ENCODE results near the gene ADAMTS15.
"Not testable (repeated sequence)": the region's sequence is repeated elsewhere in the genome, so short reads cannot be mapped to it uniquely, and the experiment has no call there.

Gene ADAMTS15

DNA sequence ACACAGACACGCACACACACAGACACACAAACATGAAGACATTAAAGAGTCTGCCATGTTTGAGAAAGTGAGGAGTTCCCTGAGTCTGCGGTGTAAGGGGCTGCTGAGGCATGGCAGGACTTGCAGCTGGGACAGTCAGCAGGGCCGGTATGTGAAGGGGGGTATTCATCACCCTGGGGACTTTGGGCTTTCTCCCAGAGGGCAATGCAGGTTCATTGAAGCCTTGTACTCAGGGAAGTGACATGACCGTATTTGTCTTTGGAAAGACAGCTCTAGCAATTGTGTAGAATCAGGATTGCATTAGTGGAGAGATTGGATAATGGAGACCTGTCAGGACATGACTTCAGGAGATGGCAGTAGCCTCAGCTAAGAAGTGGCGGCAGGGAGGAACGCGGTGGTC, 10.6 kb upstream of the ADAMTS15 start:
- no peak for DNase-seq

DNA sequence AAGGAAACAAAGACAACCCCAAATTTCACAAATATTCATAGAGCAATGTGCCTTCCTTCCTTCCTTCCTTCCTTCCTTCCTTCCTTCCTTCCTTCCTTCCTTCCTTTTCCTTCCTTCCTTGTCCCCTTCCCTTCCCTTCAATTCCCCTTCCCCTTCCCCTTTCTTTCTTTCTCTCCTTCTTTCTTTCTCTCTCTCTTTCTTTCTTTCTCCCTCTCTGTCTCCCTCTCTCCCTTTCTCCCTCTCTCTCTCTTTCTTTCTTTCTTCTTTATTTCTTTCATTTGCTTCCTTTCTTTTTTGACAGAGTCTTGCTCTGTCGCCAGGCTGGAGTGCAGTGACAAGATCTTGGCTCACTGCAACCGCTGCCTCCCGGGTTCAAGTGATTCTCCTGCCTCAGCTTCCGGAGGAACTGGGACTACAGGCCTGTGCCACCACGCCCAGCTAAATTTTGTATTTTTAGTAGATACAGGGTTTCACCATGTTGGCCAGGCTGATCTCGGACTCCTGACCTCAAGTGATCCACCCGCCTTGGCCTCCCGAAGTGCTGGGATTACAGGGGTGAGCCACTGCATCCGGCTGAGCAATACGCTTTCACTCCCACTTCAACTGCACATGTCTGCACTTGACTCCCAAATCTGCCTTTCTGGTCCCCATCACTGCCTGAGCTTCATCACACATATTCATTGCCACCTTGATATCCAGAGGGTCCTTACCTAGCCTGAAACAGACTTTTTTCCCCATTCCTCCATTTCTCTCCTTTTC, 9.9 kb upstream of the ADAMTS15 start:
- not testable (repeated sequence) for DNase-seq

DNA sequence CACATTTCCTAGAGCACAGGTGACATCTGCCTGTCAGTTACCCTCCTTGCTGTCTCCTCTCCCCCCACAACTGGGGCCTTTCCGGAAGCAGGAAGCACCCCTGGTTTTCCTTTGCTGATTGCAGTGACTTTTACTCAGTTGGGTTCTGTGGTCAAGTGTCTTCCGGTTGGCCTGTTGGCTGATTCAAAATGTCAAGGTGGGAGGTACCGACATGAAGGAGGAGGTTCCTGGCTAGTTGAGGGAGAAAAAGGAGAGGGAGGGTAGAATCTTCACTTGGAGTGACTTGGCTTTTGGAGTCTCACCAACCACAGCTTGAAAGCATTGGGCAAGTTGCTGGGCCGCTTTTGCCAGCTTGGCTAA, 9.3 kb upstream of the ADAMTS15 start:
- DNase-seq: peak in 1 of 2 donors; percentile 23

- DNase-seq: no peak
These were observed 8.6 kb upstream of the ADAMTS15 start for GRCh38 chr11:130439876-130440275.

GRCh38 chr11:130441719-130442118, 6.7 kb upstream of the ADAMTS15 start:
- no peak for DNase-seq

DNA sequence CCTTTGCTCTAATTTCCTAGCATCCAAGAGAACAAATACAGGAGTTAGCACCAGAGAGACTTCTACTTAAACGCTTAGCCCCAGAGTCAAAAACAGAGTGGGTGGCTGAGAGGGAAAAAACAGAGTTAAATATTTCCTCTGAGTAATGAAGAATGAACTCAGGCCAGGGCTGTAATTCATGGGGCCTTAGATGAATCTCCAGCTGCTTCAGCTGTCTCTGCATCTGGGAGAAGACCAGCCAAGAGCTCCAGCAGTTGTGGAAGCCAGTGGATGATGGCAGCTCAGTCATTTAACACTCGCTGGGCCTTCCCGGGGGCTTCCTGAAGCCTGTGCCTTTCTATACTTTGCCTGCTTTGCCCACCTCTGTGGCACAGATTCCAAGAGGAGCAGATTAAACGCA, 5.7 kb upstream of the ADAMTS15 start:
- no peak for DNase-seq

GRCh38 chr11:130445788-130446187, 2.7 kb upstream of the ADAMTS15 start:
- no peak for DNase-seq

GRCh38 chr11:130448039-130448415, 418 bp upstream of the ADAMTS15 start:
- DNase-seq: no peak

DNA sequence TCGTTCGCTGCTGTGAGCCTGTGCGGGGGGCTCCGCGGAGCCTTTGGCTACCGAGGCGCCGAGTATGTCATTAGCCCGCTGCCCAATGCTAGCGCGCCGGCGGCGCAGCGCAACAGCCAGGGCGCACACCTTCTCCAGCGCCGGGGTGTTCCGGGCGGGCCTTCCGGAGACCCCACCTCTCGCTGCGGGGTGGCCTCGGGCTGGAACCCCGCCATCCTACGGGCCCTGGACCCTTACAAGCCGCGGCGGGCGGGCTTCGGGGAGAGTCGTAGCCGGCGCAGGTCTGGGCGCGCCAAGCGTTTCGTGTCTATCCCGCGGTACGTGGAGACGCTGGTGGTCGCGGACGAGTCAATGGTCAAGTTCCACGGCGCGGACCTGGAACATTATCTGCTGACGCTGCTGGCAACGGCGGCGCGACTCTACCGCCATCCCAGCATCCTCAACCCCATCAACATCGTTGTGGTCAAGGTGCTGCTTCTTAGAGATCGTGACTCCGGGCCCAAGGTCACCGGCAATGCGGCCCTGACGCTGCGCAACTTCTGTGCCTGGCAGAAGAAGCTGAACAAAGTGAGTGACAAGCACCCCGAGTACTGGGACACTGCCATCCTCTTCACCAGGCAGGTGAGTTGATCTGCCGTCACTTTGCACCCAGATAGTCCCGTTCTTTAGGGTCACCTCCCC, 1.0 kb downstream of the ADAMTS15 start:
- no peak for DNase-seq

DNA sequence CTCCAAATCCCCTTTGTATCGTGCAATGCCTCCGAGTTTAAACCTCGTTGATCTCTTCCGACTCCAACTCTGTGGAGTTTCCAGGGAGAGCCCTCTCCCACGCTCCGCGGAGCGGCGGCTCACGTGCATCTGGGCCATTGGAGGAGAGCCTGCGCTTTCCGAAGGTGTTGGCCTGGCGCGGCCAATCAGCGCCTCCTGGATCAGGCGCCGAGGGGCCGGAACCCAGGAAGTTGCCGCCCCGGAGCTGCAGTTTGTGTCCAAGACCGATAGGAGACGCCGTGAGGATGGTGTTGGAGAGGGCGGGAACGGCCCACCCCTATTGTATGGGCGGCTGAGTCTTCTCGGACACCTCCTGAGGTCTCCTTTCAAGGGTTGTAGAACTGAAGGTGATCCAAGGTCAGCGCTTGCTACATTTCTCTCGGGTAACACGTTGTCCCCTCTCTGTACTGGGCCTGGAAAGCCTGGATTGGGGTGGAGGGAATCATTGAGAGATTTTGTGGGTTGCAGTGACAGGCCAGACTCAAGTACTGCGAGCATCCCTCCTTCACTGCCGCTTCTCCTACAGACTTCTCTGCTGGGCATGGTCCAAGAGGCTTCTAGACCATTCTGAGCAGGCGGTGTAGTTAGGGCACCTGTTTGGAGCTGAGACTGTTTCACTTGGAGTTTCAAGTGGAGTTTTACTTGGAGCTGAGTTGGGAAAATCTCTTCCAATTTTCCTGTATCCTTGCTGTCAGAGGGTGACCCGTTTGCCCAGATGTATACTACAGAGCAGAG, 1.7 kb downstream of the ADAMTS15 start:
- DNase-seq: no peak

DNA sequence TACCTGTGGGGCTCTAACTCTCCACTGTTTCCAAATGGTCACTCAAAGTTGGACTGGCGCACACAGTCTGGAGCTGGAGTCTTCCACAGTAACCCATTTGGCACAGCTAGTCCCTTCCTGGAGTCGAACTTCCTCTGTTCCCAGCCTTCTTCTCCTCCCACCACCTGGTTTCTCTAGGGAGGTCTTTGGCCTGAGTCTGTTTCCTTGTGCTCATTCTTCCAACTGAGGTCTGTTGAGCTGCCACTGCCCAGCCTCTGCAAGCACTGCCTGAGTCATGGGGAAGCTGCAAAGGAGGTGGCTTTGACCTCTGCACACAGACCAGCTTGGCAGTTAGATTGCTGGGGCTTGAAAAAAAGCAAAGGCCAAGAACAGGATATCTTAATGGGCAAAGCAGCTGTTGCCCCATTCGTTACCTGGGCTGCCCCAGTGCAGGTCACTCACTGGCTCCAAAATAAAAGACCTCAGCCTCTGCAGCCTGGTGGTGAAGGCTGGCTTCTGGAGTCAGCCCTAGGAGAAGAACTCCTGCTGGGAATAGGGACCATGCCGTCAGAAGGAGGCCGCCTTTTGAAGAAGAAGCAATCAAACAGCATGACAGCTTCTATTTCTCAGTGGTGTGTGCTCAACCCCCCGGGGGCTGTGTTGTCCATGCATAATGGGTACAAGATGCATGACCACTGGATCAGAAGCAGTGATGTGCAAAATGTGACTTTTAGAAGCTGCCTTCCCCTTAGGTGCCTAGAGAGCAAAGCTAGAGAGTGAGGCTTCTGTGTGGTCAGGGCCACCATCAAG, 3.0 kb downstream of the ADAMTS15 start:
- DNase-seq: no peak

DNA sequence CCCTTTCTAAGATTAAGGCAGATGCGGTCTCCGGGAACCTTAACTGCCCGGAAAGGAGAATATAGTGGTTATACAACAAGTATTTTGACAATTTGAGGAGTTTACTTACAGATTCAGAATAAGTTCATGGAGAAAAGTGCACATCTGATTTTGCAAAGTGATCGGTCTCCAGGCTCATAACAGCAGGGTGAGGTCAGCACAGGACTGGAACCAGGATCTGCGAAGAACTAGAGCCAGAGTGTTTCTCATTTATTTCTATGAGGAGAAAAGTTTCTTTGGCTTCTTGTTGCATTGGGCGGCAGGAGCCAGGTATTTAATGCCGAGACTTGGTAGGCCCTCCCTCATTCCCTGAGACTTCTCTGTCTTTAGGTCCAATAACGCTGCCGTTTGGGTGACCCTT, 3.7 kb downstream of the ADAMTS15 start:
- DNase-seq: no peak

- DNase-seq: no peak
These were observed 4.5 kb downstream of the ADAMTS15 start for GRCh38 chr11:130452940-130453339.

GRCh38 chr11:130454491-130455252, 6.2 kb downstream of the ADAMTS15 start:
- no peak for DNase-seq

DNA sequence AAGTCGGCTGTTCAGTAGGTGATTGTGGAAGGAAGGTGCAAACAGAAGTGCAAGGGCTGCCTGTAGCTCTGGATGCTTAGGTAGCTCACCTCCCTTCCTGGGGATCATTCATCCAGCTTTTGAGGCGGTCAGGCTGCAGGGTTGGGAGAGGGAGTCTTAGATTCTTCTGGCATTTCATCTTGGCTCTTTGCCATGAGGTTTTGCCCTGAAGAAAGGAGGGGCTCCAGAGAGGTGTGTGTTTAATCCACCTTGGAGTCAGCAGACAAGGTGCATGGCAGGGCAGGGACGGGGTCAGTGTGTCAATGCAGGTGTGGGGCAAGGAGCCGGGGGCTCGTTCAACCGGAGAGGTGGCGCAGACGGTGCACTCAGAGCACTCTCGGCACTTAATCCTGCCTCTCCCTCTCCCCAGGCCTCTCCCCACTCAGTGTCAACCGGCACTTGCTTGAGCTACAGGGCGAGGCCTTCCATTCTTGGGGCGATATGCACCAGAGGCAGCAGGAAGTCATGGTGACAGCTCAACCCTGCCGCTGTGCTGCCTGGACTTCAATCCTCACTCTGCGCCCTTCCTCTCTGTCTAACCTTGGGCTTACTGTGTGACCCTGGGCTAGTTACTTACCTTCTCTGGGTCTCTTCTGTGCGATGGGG, 7.2 kb downstream of the ADAMTS15 start:
- DNase-seq: no peak

DNA sequence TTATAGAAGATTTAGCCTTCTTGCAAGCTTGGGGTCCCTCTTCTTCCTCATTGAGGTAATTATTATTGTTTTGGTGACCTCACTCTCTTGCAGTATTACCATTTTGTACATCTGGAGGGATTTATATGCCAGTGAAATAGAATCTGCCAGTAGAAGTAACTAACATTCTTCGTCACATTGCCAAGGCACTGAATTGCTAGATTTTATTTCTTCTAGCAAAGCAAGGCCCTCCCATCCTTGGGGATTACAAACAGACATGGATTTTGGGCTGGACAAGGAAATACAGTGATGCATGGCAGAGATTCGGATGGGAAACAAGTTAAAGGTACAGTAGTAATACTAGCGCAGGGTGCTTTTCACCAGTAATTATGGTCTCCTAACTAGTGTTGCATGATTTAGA, 7.8 kb downstream of the ADAMTS15 start:
- no peak for DNase-seq

GRCh38 chr11:130457623-130458409, 9.4 kb downstream of the ADAMTS15 start:
- no peak for DNase-seq

DNA sequence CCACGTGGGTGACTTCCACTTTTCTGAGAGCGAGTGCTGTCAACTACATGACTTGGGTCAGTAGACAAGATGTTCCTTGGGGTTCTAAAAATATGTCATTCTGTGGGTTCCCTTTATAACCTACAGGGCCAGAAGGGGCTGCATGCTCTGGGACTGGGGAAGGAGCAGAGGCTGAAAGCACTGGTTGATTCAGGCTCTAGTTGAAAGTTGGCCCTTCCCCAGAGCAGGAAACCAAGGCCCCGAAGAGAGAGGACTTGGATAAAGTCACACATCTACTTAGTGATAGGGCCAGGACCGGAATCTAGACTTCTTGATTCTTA, 9.9 kb downstream of the ADAMTS15 start:
- no peak for DNase-seq

DNA sequence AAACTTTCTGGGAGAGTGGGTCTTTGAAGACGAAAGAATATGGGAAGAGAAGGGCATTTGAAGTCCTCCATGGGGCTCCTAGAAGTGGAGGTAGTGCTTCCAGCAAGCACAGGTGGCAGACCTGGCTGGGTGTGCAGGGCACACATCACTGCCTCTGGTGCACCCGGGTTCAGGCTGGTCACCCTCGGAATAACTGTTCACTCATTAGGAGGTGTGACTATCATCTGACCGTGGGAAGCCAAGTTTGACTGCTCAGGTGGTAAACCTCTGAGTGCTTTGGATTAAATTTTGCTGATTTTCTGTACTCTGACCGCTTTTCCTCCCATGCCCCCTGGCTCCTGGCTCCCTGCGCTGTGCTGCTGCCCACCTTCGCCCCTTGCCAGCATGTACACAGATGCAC, 11.1 kb downstream of the ADAMTS15 start:
- no peak for DNase-seq

DNA sequence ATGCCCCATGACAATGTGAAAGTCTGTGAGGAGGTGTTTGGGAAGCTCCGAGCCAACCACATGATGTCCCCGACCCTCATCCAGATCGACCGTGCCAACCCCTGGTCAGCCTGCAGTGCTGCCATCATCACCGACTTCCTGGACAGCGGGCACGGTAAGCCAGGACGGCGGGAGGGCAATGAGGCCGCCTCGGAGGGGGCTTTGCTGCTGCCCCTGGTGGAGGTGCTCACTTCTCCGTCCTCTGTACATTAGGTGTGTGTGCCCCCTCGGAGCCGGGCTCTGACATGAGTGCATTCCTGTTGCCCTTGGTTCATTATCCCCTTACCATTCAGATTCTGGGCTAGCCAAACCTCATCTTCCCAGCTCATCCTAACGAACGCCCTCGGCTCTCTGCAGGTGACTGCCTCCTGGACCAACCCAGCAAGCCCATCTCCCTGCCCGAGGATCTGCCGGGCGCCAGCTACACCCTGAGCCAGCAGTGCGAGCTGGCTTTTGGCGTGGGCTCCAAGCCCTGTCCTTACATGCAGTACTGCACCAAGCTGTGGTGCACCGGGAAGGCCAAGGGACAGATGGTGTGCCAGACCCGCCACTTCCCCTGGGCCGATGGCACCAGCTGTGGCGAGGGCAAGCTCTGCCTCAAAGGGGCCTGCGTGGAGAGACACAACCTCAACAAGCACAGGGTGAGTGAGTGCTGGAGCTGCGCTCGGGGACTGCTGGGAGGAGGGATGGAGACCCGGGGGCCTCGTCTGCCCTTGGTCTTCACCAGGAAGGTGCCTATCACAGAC, 13.8 kb downstream of the ADAMTS15 start:
- DNase-seq: no peak
